ENCODE measurements around the gene CFAP251.

- no peak for TF ChIP-seq POLR2A (IDR thresholded peaks at IDR 0.05; ENCODE audit: low read depth)
- TF ChIP-seq, protein P1, sequence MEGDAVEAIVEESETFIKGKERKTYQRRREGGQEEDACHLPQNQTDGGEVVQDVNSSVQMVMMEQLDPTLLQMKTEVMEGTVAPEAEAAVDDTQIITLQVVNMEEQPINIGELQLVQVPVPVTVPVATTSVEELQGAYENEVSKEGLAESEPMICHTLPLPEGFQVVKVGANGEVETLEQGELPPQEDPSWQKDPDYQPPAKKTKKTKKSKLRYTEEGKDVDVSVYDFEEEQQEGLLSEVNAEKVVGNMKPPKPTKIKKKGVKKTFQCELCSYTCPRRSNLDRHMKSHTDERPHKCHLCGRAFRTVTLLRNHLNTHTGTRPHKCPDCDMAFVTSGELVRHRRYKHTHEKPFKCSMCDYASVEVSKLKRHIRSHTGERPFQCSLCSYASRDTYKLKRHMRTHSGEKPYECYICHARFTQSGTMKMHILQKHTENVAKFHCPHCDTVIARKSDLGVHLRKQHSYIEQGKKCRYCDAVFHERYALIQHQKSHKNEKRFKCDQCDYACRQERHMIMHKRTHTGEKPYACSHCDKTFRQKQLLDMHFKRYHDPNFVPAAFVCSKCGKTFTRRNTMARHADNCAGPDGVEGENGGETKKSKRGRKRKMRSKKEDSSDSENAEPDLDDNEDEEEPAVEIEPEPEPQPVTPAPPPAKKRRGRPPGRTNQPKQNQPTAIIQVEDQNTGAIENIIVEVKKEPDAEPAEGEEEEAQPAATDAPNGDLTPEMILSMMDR (IDR thresholded peaks at IDR 0.05) = no peak
Observed at GRCh38 chr12:121996050-121996944, 77.9 kb downstream of the CFAP251 start.
